ENCODE results near the gene SLC1A1.

Gene SLC1A1

GRCh38 chr9:4590430-4591122, 100.3 kb downstream of the SLC1A1 start:
- intact Hi-C loops (cut with DNase I; ENCODE audit: low total_unique reads) = no loop called here
- Histone ChIP-seq H3K27me3 (no peaks in the 10 kb centered on the region), H3K27ac (no peak overlapping the region), H3K36me3 (peaks cover 0 to under 1% (median 0%) of the 10 kb centered on the region in 3 donors), H3K4me3 (no peak overlapping the region), H3K4me1 (peaks cover 0 to 6% (median 2%) of the 10 kb centered on the region in 4 donors), H3K9me3 (no peaks in the 10 kb centered on the region)
- TF ChIP-seq CTCF (IDR thresholded peaks at IDR 0.05) = no peak
- no peak for DNase-seq

DNA sequence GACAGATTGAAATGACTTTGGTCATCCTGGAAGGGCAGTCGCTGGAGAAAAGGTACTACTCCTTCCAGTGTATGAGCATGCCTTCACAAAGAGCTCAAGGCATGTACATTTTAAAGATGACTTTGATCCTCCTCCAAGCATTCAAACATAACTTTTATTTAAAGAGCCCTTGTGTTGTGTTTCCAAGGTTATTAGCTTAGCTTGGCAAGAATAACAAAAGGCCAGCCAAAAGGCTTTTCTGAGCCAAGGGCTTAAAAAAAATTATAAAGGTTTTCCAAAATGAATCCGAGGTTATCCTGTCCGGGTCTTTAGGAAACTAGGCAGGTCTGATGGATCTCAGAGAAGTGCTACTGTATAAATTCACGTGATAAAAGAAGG, 100.8 kb downstream of the SLC1A1 start:
- intact Hi-C loops (cut with DNase I; ENCODE audit: low total_unique reads) = no loop called here
- Histone ChIP-seq H3K27me3 (no peaks in the 10 kb centered on the region), H3K36me3 (no peaks in the 10 kb centered on the region), H3K4me1 (peaks cover 0 to 8% (median 4%) of the 10 kb centered on the region in 4 donors), H3K4me3 (no peak overlapping the region), H3K27ac (no peak overlapping the region), H3K9me3 (no peaks in the 10 kb centered on the region)
- DNase-seq = no peak
- TF ChIP-seq CTCF (IDR thresholded peaks at IDR 0.05) = no peak

GRCh38 chr9:4592295-4592694, 102.0 kb downstream of the SLC1A1 start:
- no peaks in the 10 kb centered on the region for H3K27me3 ChIP-seq
- no peak for TF ChIP-seq CTCF (IDR thresholded peaks at IDR 0.05)
- H3K27ac ChIP-seq = no peak overlapping the region
- H3K4me1 ChIP-seq = peaks cover 0 to 16% (median 6%) of the 10 kb centered on the region in 4 donors
- H3K4me3 ChIP-seq = no peak overlapping the region
- no peak for DNase-seq
- intact Hi-C loops (cut with DNase I; ENCODE audit: low total_unique reads) = no loop called here
- no peaks in the 10 kb centered on the region for H3K9me3 ChIP-seq
- no peaks in the 10 kb centered on the region for H3K36me3 ChIP-seq

DNA sequence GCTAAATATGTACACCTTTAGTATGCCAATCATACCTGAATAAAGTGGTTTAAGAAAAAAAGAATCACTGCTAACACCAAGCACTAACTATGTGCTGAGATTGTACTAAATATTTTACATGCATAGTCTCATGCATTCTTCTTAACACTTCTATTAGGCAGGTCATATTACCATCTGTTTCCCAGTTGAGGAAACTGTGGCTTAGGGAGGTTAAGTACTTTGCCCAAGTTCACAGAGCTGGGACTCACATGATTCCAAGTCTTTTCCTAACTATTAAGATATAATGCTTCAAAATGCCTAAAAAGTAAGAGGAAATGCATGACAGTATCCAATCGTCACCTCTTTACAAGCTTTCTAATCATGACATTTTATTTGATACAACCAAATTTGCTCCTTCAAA, 102.6 kb downstream of the SLC1A1 start:
- Histone ChIP-seq H3K27me3 (no peaks in the 10 kb centered on the region), H3K36me3 (no peaks in the 10 kb centered on the region), H3K27ac (no peak overlapping the region), H3K4me3 (no peak overlapping the region), H3K9me3 (no peaks in the 10 kb centered on the region), H3K4me1 (peaks cover 0 to 16% (median 6%) of the 10 kb centered on the region in 4 donors)
- intact Hi-C loops (cut with DNase I; ENCODE audit: low total_unique reads) = no loop called here
- DNase-seq = no peak
- TF ChIP-seq CTCF (IDR thresholded peaks at IDR 0.05) = no peak

GRCh38 chr9:4594545-4594944, 104.3 kb downstream of the SLC1A1 start:
- Histone ChIP-seq H3K4me1 (peaks cover 0 to 16% (median 4%) of the 10 kb centered on the region in 4 donors), H3K4me3 (no peak overlapping the region), H3K9me3 (no peaks in the 10 kb centered on the region), H3K27me3 (no peaks in the 10 kb centered on the region), H3K36me3 (no peaks in the 10 kb centered on the region), H3K27ac (no peak overlapping the region)
- intact Hi-C loops (cut with DNase I; ENCODE audit: low total_unique reads) = no loop called here
- no peak for DNase-seq
- TF ChIP-seq CTCF (IDR thresholded peaks at IDR 0.05) = no peak
